Caco-2 (cell line): ENCODE results near the gene C17orf113. TPM values are rescaled to one million over a fixed set of nuclear protein-coding genes. Genes with fewer than 3 reads are reported as not detected.
A peak's percentile ranks its signal among the peaks of the same experiment; 100 is the strongest.
"Not testable (repeated sequence)": the region's sequence is repeated elsewhere in the genome, so short reads cannot be mapped to it uniquely, and the experiment has no call there.

Experiments
- BruUV-seq: library from RNA; stranded (reverse); fragments of 400-500 nt; replicated peaks from 2 replicates; lab custom pipeline; 2021; lab: Mats Ljungman, UMichigan
- CTCF ChIA-PET: fragments of 300-600 bp; sonication (Branson Sonifier 250); formaldehyde crosslinking; loops from one replicate; lab custom pipeline; 2022; ENCODE audit warnings: antibody characterized with exemption; lab: Charles Lee
- POLR2A ChIA-PET: fragments of 300-600 bp; sonication (Branson Sonifier 250); formaldehyde crosslinking; loops from one replicate; lab custom pipeline; 2022; ENCODE audit warnings: antibody characterized with exemption; lab: Charles Lee
- DNase-seq, 2 experiments: peaks; one replicate each; pipeline versions ENCODE4 v3.0.0 to v3.0.0-alpha.2; 2020 to 2022
- H3K27me3 ChIP-seq: replicated peaks from 2 replicates; pipeline ENCODE4 v1.6.0; 2011; ENCODE audit warnings: low read length; ENCODE audit not compliant: control insufficient read depth, insufficient read depth
- H3K36me3 ChIP-seq: 2 replicates; pipeline ENCODE4 v1.5.1; 2011; ENCODE audit warnings: low read length; ENCODE audit not compliant: control insufficient read depth, insufficient read depth
- H3K4me1 ChIP-seq: fragments of 250-450 bp; sonication (Bioruptor Pico); 2 replicates; pipeline ENCODE4 v1.5.1; 2020; ENCODE audit warnings: mild to moderate bottlenecking
- H3K4me3 ChIP-seq: 2 replicates; pipeline ENCODE4 v1.5.1; 2011; ENCODE audit warnings: low read depth, mild to moderate bottlenecking, control low read depth, low read length
- H3K9me3 ChIP-seq: fragments of 250-450 bp; sonication (Bioruptor Pico); 2 replicates; pipeline ENCODE4 v1.5.1; 2020; ENCODE audit warnings: mild to moderate bottlenecking, moderate library complexity
- H3K27ac Mint-ChIP-seq: one replicate; pipeline ENCODE4 v1.8.0; 2022; ENCODE audit warnings: mixed read lengths; ENCODE audit not compliant: unreplicated experiment
- H3K27me3 Mint-ChIP-seq: one replicate; pipeline ENCODE4 v1.8.0; 2022; ENCODE audit warnings: mixed read lengths; ENCODE audit not compliant: insufficient read depth, unreplicated experiment
- H3K36me3 Mint-ChIP-seq: one replicate; pipeline ENCODE4 v1.8.0; 2022; ENCODE audit warnings: mild to moderate bottlenecking, mixed read lengths; ENCODE audit not compliant: insufficient read depth, unreplicated experiment
- H3K4me1 Mint-ChIP-seq: one replicate; pipeline ENCODE4 v1.8.0; 2022; ENCODE audit warnings: low read depth, mixed read lengths; ENCODE audit not compliant: unreplicated experiment
- H3K4me3 Mint-ChIP-seq: one replicate; pipeline ENCODE4 v1.8.0; 2022; ENCODE audit warnings: mild to moderate bottlenecking, moderate library complexity, mixed read lengths; ENCODE audit not compliant: unreplicated experiment
- H3K9me3 Mint-ChIP-seq: one replicate; pipeline ENCODE4 v1.8.0; 2022; ENCODE audit warnings: mixed read lengths; ENCODE audit not compliant: unreplicated experiment
- intact Hi-C: fragments of 100-400 bp; cut with micrococcal nuclease; formaldehyde crosslinking; loops from one replicate; pipeline ENCODE4 v1.10.0; 2022; ENCODE audit not compliant: unreplicated experiment
- total RNA-seq: library from RNA; stranded (reverse); gene quantifications from 2 replicates; pipeline ENCODE4 v1.2.3, GENCODE V29; 2022
- TF ChIP-seq, protein P1 (sequence below), 2 experiments: fragments of 200-600 bp in 1 of 2; IDR thresholded peaks; 1 replicate in 1 of 2; 2 replicates in 1 of 2; pipeline versions ENCODE4 v1.5.1 to v1.8.0; 2011 to 2022; ENCODE audit warnings: antibody characterized with exemption in 1 of 2, control low read depth in 1 of 2, inconsistent platforms in 1 of 2, low read depth in 1 of 2, low read length in 1 of 2, mild to moderate bottlenecking in 1 of 2, moderate library complexity in 1 of 2; ENCODE audit not compliant: insufficient read depth in 1 of 2, severe bottlenecking in 1 of 2, unreplicated experiment in 1 of 2

C17orf113 gene
- total RNA-seq, 1 experiment from 2014 or later = 4.7 TPM

DNA sequence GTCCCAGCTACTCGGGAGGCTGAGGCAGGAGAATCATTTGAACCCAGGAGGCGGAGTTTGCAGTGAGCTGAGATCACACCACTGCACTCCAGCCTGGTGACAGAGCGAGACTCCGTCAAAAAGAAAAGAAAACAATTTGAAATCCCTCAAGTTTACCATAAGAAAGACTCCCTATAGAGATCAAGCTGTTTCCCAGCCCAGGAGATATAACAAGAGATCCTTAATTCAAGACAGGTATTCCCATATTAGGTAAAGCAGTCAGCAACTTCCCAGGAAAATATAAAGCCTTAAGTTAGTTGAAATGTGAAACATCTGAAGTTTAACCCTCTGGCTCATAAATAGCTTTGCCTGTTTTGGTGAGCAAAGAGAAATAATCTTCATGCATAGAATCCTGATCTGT, 38.0 kb downstream of the C17orf113 start:
- intact Hi-C loops, DNase-seq, H3K27me3 ChIP-seq, H3K4me3 Mint-ChIP-seq, H3K9me3 Mint-ChIP-seq, H3K4me3 ChIP-seq, CTCF ChIA-PET, H3K36me3 ChIP-seq, BruUV-seq, H3K9me3 ChIP-seq, H3K27me3 Mint-ChIP-seq: not testable (repeated sequence)
- H3K4me1 Mint-ChIP-seq = peaks cover 11% of the 10 kb centered on the region
- peaks cover 47% of the 10 kb centered on the region for H3K36me3 Mint-ChIP-seq
- H3K4me1 ChIP-seq = peaks cover 20% of the 10 kb centered on the region; the same call in 1 of the 2 replicates
- POLR2A ChIA-PET = interaction anchor here (0.5 kb wide), 1 partner anchor 275 kb away, joined by 3 read pairs; no protein-coding TSS in a partner anchor
- H3K27ac Mint-ChIP-seq = peak overlapping the region; percentile 39

DNA sequence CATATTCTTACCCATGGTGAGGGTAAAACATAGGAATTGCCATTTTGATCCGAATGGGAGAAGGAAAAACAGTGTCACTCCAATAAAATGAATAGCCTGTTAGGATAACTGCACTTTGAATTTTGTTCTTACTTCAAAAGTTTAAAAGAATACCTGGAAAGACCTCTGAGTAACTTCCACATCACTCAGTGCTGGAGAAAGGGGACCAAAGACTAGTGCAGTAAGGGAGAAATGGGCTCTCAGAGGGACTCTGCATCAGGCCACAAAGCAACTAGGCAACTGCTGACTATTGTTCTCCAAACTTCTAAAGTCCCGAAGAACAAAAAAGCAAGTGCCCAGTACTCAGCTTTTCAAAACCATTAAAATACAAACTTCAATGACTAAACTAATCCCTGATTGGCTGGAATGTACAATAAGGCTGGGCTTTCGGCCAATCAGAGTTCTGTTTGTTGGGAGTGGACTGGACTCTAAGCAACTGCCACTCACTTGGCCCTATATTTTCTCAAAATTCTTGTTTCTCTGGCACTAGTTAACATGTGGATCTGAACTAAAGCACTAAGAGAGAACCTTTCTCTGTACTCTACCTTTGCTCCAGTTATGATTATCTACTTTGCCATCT, 39.4 kb downstream of the C17orf113 start:
- POLR2A ChIA-PET = no interaction called here
- CTCF ChIA-PET = no interaction called here
- no peak overlapping the region for H3K4me3 Mint-ChIP-seq
- no peaks in the 10 kb centered on the region for H3K27me3 ChIP-seq
- peak in 1 of 2 experiments; percentile 46 for DNase-seq
- peaks cover 11% of the 10 kb centered on the region for H3K4me1 Mint-ChIP-seq
- no peaks in the 10 kb centered on the region; the same call in 1 of the 2 replicates for H3K36me3 ChIP-seq
- no peaks in the 10 kb centered on the region for H3K27me3 Mint-ChIP-seq
- peaks cover 36% of the 10 kb centered on the region for H3K36me3 Mint-ChIP-seq
- H3K4me3 ChIP-seq = no peak overlapping the region
- H3K27ac Mint-ChIP-seq = peak overlapping the region; percentile 39
- peaks cover 19% of the 10 kb centered on the region; the same call in 1 of the 2 replicates for H3K4me1 ChIP-seq
- no TSS peak for BruUV-seq
- intact Hi-C loops = no loop called here
- H3K9me3 Mint-ChIP-seq = no peaks in the 10 kb centered on the region
- TF ChIP-seq, protein P1, sequence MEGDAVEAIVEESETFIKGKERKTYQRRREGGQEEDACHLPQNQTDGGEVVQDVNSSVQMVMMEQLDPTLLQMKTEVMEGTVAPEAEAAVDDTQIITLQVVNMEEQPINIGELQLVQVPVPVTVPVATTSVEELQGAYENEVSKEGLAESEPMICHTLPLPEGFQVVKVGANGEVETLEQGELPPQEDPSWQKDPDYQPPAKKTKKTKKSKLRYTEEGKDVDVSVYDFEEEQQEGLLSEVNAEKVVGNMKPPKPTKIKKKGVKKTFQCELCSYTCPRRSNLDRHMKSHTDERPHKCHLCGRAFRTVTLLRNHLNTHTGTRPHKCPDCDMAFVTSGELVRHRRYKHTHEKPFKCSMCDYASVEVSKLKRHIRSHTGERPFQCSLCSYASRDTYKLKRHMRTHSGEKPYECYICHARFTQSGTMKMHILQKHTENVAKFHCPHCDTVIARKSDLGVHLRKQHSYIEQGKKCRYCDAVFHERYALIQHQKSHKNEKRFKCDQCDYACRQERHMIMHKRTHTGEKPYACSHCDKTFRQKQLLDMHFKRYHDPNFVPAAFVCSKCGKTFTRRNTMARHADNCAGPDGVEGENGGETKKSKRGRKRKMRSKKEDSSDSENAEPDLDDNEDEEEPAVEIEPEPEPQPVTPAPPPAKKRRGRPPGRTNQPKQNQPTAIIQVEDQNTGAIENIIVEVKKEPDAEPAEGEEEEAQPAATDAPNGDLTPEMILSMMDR (IDR thresholded peaks at IDR 0.05; ENCODE audit: insufficient read depth in 1 of 2, low read depth in 1 of 2, low read length in 1 of 2, severe bottlenecking in 1 of 2, unreplicated experiment in 1 of 2) = no peak
- H3K9me3 ChIP-seq = no peaks in the 10 kb centered on the region

DNA sequence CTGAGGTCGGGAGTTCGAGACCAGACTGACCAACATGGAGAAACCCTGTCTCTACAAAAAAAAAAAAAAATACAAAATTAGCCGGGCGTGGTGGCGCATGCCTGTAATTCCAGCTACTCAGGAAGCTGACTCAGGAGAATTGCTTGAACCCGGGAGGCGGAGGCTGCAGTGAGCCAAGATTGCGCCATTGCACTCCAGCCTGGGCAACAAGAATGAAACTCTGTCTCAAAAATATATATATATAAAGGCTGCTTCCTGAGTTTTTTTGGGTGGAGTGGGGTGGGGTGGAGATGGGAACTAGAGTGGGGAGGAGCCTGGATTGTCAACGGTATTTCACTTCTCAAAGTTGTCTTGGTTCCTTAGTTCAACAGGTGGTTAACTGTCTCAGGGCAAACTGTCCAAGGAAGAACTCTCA, 40.1 kb downstream of the C17orf113 start:
- H3K4me3 Mint-ChIP-seq, intact Hi-C loops, H3K9me3 ChIP-seq, DNase-seq, BruUV-seq, CTCF ChIA-PET, H3K27me3 Mint-ChIP-seq, POLR2A ChIA-PET, H3K27me3 ChIP-seq, H3K9me3 Mint-ChIP-seq, H3K36me3 ChIP-seq, H3K4me3 ChIP-seq: not testable (repeated sequence)
- peaks cover 18% of the 10 kb centered on the region for H3K4me1 ChIP-seq
- Mint-ChIP-seq H3K4me1 (peaks cover 11% of the 10 kb centered on the region), H3K36me3 (peaks cover 32% of the 10 kb centered on the region), H3K27ac (peak overlapping the region; percentile 39)

DNA sequence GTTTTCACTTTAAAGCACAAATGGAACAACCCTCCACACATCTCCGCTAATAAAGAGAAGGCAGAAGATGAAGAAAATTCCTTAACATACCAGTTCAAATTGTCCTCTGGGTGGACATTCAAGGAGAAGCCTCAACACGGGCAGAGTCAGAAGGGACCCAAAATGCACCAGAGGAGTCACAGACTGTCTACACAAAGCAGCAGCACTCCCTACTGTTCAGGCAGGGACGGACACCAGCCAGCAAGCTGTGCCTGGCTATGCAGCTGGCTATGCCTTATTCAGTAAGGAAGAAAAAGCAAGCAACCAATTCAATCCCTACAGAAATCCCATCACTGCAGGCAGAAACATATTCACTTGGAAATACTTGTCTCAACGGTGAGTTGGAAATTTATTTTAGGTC, 41.2 kb downstream of the C17orf113 start:
- no peak overlapping the region for H3K27ac Mint-ChIP-seq
- peak in 1 of 2 experiments; percentile 54 for DNase-seq
- H3K36me3 Mint-ChIP-seq = peaks cover 32% of the 10 kb centered on the region
- POLR2A ChIA-PET = no interaction called here
- no TSS peak for BruUV-seq
- Histone ChIP-seq H3K9me3 (no peaks in the 10 kb centered on the region), H3K36me3 (no peaks in the 10 kb centered on the region; the same call in 1 of the 2 replicates), H3K4me1 (peaks cover 27% of the 10 kb centered on the region), H3K4me3 (no peak overlapping the region), H3K27me3 (no peaks in the 10 kb centered on the region)
- TF ChIP-seq, protein P1 (IDR thresholded peaks at IDR 0.05; ENCODE audit: insufficient read depth in 1 of 2, low read depth in 1 of 2, low read length in 1 of 2, severe bottlenecking in 1 of 2, unreplicated experiment in 1 of 2) = peak in 1 of 2 experiments; percentile 31
- CTCF ChIA-PET = interaction anchor here (0.5 to 1.5 kb wide), 7 partner anchors 9 to 79 kb away, joined by 3 to 7 read pairs (median 4); partner anchors contain the start of genes CNP, NKIRAS2 and ODAD4
- peaks cover 11% of the 10 kb centered on the region for H3K4me1 Mint-ChIP-seq
- H3K27me3 Mint-ChIP-seq = no peaks in the 10 kb centered on the region
- no peaks in the 10 kb centered on the region for H3K9me3 Mint-ChIP-seq
- intact Hi-C loops = no loop called here
- H3K4me3 Mint-ChIP-seq = no peak overlapping the region
